Liver (tissue), 9 donors: Measurements from ENCODE around the gene EHF. TPM values are rescaled to one million over a fixed set of nuclear protein-coding genes. Genes with fewer than 3 reads are reported as not detected.

Experiments
- DNase-seq: peaks from one replicate; pipeline ENCODE4 v3.0.0-alpha.2; 2017; ENCODE audit warnings: low spot score
- H3K27ac ChIP-seq, 2 donors: one replicate each; pipeline ENCODE4 v1.7.0; 2013; ENCODE audit warnings: inconsistent platforms in 2 of 2, low read length in 2 of 2, control low read depth in 1 of 2, low read depth in 1 of 2, mild to moderate bottlenecking in 1 of 2
- H3K27me3 ChIP-seq, 4 donors: one replicate each; pipeline versions ENCODE4 v1.6.1 to v1.7.0; 2013; ENCODE audit warnings: low read length in 3 of 4, inconsistent platforms in 1 of 4, mild to moderate bottlenecking in 1 of 4, moderate library complexity in 1 of 4; ENCODE audit not compliant: control insufficient read depth in 4 of 4, insufficient read depth in 4 of 4
- H3K36me3 ChIP-seq, 4 donors: one replicate each; pipeline versions ENCODE4 v1.6.1 to v1.7.0; 2013; ENCODE audit warnings: low read length in 3 of 4, mild to moderate bottlenecking in 3 of 4, low read depth in 1 of 4, moderate library complexity in 1 of 4; ENCODE audit not compliant: control insufficient read depth in 4 of 4, insufficient read depth in 3 of 4
- H3K4me1 ChIP-seq, 4 donors: one replicate each; pipeline versions ENCODE4 v1.6.1 to v1.7.0; 2013; ENCODE audit warnings: low read length in 3 of 4, mild to moderate bottlenecking in 3 of 4, moderate library complexity in 1 of 4; ENCODE audit not compliant: control insufficient read depth in 4 of 4, insufficient read depth in 4 of 4
- H3K4me3 ChIP-seq, 3 donors: one replicate each; pipeline versions ENCODE4 v1.6.1 to v1.7.0; 2013; ENCODE audit warnings: low read length in 3 of 3, control low read depth in 1 of 3, low read depth in 1 of 3, mild to moderate bottlenecking in 1 of 3
- H3K9ac ChIP-seq, 2 donors: one replicate each; pipeline ENCODE4 v1.7.0; 2013; ENCODE audit warnings: low read length in 2 of 2, mild to moderate bottlenecking in 2 of 2, moderate library complexity in 2 of 2, control low read depth in 1 of 2, low read depth in 1 of 2
- H3K9me3 ChIP-seq, 4 donors: one replicate each; pipeline versions ENCODE4 v1.6.1 to v1.7.0; 2013; ENCODE audit warnings: low read length in 3 of 4; ENCODE audit not compliant: control insufficient read depth in 4 of 4
- EGR1 ChIP-seq, 2 donors: IDR thresholded peaks; 2 replicates each; pipeline ENCODE4 v1.6.1; 2016 to 2018; ENCODE audit warnings: antibody characterized with exemption in 2 of 2, low read depth in 2 of 2
- FOXA2 ChIP-seq: IDR thresholded peaks from 2 replicates; pipeline ENCODE4 v1.6.1; 2016; ENCODE audit warnings: antibody characterized with exemption
- GABPA ChIP-seq, 2 donors: IDR thresholded peaks in 1 of 2; conservative IDR thresholded peaks in 1 of 2; 2 replicates each; pipeline ENCODE4 v1.6.1; 2016; ENCODE audit warnings: antibody characterized with exemption in 2 of 2, mild to moderate bottlenecking in 1 of 2, moderate library complexity in 1 of 2
- HNF4A ChIP-seq, 2 donors: conservative IDR thresholded peaks; 2 replicates each; pipeline ENCODE4 v1.6.1; 2016; ENCODE audit warnings: antibody characterized with exemption in 2 of 2, mild to moderate bottlenecking in 2 of 2
- HNF4G ChIP-seq: IDR thresholded peaks from 2 replicates; pipeline ENCODE4 v1.6.1; 2016; ENCODE audit warnings: antibody characterized with exemption
- NR2F2 ChIP-seq: IDR thresholded peaks from 2 replicates; pipeline ENCODE4 v1.6.1; 2016; ENCODE audit warnings: antibody characterized with exemption
- RAD21 ChIP-seq, 2 donors: IDR thresholded peaks; 2 replicates each; pipeline ENCODE4 v1.6.1; 2016; ENCODE audit warnings: antibody characterized with exemption in 2 of 2, mild to moderate bottlenecking in 2 of 2
- SP1 ChIP-seq: IDR thresholded peaks from 2 replicates; pipeline ENCODE4 v1.6.1; 2018; ENCODE audit warnings: antibody characterized with exemption, mild to moderate bottlenecking
- TAF1 ChIP-seq: conservative IDR thresholded peaks from 2 replicates; pipeline ENCODE4 v1.6.1; 2016; ENCODE audit warnings: antibody characterized with exemption, mild to moderate bottlenecking
- YY1 ChIP-seq: IDR thresholded peaks from 2 replicates; pipeline ENCODE4 v1.6.1; 2016; ENCODE audit warnings: antibody characterized with exemption, mild to moderate bottlenecking
- WGBS: extraction: QIAGEN DNeasy Blood & Tissue Kit; methylation state at CpG from one replicate; pipeline ENCODE4 v1.1.7; 2013; 5-methylcytosine and 5-hydroxymethylcytosine counted together
- polyA plus RNA-seq, 2 donors: library from polyadenylated mRNA; stranded (reverse) in 1 of 2; unstranded in 1 of 2; fragments of 200-250 nt in 1 of 2; fragments of >200 nt in 1 of 2; fragmentation: Nextera tagmentation in 1 of 2; extraction: Ambion mirVana in 1 of 2; gene quantifications; one replicate each; pipeline versions ENCODE4 v1.2.1 to v1.2.3, GENCODE V29; 2013 to 2015
- total RNA-seq, 2 donors: library from RNA; depleted of rRNA; stranded (reverse); fragments of >200 nt; gene quantifications; one replicate each; pipeline ENCODE4 v1.2.3, GENCODE V29; 2014
- TF ChIP-seq, protein P1 (sequence below): IDR thresholded peaks from 2 replicates; pipeline ENCODE4 v1.6.1; 2016; ENCODE audit warnings: antibody characterized with exemption
- TF ChIP-seq, protein P2 (sequence below): fragments of 150-350 bp; IDR thresholded peaks from 2 replicates; pipeline ENCODE4 v1.5.1; 2017; ENCODE audit warnings: improper control_type of control experiment, low read depth, low read length; ENCODE audit not compliant: missing input control
- TF ChIP-seq, protein P3 (sequence below): IDR thresholded peaks from 2 replicates; pipeline ENCODE4 v1.6.1; 2016; ENCODE audit warnings: antibody characterized with exemption
- TF ChIP-seq, protein P4 (sequence below): IDR thresholded peaks from 2 replicates; pipeline ENCODE4 v1.6.1; 2016; ENCODE audit warnings: antibody characterized with exemption
- TF ChIP-seq, protein P5 (sequence below): IDR thresholded peaks from 2 replicates; pipeline ENCODE4 v1.6.1; 2016; ENCODE audit warnings: antibody characterized with exemption, mild to moderate bottlenecking
- donor health status: healthy.
- donor health status: healthy.
- donor health status: healthy.
- donor health status: healthy.
- donor health status: healthy.

The EHF gene
- total and polyA plus RNA-seq, 4 donors: 0.85 to 5.9 (median 2.6) TPM

DNA sequence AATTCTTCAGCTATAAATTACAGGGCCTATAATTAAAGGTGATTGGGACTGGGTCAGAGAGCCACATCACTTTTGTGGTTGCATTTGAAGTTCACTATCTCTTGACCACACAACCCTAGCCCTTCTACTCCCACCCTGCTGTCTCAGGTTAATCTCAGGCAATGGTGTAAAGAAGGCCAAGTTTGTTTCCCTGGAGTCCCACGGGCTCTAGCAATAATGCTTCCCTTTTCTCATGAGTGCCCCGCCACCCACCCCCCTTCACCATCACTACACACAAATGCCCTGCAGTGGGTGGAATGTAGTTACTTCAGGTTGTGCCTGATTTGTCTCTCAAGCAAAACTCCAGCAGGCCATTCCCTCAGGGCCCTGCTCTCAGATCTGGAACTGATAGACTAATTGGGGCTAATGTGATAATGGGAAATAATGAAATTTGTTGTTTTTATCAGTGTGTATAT is 1.8 kb upstream of the EHF start (continued):
- TF ChIP-seq, protein P1, sequence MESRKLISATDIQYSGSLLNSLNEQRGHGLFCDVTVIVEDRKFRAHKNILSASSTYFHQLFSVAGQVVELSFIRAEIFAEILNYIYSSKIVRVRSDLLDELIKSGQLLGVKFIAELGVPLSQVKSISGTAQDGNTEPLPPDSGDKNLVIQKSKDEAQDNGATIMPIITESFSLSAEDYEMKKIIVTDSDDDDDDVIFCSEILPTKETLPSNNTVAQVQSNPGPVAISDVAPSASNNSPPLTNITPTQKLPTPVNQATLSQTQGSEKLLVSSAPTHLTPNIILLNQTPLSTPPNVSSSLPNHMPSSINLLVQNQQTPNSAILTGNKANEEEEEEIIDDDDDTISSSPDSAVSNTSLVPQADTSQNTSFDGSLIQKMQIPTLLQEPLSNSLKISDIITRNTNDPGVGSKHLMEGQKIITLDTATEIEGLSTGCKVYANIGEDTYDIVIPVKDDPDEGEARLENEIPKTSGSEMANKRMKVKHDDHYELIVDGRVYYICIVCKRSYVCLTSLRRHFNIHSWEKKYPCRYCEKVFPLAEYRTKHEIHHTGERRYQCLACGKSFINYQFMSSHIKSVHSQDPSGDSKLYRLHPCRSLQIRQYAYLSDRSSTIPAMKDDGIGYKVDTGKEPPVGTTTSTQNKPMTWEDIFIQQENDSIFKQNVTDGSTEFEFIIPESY: no peak
- TF ChIP-seq FOXA2 (no peak), HNF4A (conservative IDR thresholded peaks at IDR 0.05) (no peak), SP1 (no peak), GABPA (IDR thresholded peaks at IDR 0.05 in 1 of 2, conservative IDR thresholded peaks at IDR 0.05 in 1 of 2) (no peak)
- TF ChIP-seq, protein P2, sequence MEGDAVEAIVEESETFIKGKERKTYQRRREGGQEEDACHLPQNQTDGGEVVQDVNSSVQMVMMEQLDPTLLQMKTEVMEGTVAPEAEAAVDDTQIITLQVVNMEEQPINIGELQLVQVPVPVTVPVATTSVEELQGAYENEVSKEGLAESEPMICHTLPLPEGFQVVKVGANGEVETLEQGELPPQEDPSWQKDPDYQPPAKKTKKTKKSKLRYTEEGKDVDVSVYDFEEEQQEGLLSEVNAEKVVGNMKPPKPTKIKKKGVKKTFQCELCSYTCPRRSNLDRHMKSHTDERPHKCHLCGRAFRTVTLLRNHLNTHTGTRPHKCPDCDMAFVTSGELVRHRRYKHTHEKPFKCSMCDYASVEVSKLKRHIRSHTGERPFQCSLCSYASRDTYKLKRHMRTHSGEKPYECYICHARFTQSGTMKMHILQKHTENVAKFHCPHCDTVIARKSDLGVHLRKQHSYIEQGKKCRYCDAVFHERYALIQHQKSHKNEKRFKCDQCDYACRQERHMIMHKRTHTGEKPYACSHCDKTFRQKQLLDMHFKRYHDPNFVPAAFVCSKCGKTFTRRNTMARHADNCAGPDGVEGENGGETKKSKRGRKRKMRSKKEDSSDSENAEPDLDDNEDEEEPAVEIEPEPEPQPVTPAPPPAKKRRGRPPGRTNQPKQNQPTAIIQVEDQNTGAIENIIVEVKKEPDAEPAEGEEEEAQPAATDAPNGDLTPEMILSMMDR: no peak
- TF ChIP-seq, protein P3, sequence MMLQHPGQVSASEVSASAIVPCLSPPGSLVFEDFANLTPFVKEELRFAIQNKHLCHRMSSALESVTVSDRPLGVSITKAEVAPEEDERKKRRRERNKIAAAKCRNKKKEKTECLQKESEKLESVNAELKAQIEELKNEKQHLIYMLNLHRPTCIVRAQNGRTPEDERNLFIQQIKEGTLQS: no peak

DNA sequence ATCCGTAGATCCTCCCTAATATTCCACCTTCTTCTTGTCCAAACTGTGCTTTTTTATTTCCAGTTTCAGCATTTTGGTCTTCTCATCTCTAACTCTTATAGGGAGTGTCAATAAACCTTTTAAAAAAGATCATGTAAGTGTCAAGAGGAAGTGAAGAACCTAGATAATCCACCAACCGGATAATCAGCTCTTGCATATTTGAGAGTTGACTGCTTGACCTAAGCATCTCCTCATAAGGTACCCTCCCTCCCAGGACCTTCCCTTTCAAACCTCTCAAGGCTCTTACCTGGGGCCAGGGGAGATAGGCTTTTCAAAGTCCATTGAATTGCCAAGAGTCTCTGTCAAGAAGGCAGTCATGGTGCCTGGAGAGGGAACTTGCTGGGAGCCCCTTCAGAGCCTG is 691 bp upstream of the EHF start:
- Histone ChIP-seq H3K4me1 (no peaks in the 10 kb centered on the region), H3K4me3 (no peak overlapping the region), H3K27me3 (no peaks in the 10 kb centered on the region), H3K9ac (no peak overlapping the region), H3K9me3 (no peaks in the 10 kb centered on the region), H3K27ac (no peak overlapping the region), H3K36me3 (no peaks in the 10 kb centered on the region)
- TF ChIP-seq, protein P4, sequence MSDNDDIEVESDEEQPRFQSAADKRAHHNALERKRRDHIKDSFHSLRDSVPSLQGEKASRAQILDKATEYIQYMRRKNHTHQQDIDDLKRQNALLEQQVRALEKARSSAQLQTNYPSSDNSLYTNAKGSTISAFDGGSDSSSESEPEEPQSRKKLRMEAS: no peak
- TF ChIP-seq GABPA (IDR thresholded peaks at IDR 0.05 in 1 of 2, conservative IDR thresholded peaks at IDR 0.05 in 1 of 2): no peak
- no peak for TF ChIP-seq HNF4G
- no peak for TF ChIP-seq NR2F2
- no peak for TF ChIP-seq TAF1
- TF ChIP-seq HNF4A (conservative IDR thresholded peaks at IDR 0.05): no peak
- TF ChIP-seq RAD21 (IDR thresholded peaks at IDR 0.05): no peak
- TF ChIP-seq, protein P5, sequence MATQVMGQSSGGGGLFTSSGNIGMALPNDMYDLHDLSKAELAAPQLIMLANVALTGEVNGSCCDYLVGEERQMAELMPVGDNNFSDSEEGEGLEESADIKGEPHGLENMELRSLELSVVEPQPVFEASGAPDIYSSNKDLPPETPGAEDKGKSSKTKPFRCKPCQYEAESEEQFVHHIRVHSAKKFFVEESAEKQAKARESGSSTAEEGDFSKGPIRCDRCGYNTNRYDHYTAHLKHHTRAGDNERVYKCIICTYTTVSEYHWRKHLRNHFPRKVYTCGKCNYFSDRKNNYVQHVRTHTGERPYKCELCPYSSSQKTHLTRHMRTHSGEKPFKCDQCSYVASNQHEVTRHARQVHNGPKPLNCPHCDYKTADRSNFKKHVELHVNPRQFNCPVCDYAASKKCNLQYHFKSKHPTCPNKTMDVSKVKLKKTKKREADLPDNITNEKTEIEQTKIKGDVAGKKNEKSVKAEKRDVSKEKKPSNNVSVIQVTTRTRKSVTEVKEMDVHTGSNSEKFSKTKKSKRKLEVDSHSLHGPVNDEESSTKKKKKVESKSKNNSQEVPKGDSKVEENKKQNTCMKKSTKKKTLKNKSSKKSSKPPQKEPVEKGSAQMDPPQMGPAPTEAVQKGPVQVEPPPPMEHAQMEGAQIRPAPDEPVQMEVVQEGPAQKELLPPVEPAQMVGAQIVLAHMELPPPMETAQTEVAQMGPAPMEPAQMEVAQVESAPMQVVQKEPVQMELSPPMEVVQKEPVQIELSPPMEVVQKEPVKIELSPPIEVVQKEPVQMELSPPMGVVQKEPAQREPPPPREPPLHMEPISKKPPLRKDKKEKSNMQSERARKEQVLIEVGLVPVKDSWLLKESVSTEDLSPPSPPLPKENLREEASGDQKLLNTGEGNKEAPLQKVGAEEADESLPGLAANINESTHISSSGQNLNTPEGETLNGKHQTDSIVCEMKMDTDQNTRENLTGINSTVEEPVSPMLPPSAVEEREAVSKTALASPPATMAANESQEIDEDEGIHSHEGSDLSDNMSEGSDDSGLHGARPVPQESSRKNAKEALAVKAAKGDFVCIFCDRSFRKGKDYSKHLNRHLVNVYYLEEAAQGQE: no peak
- TF ChIP-seq YY1: no peak
- no peak for TF ChIP-seq EGR1 (IDR thresholded peaks at IDR 0.05; ENCODE audit: low read depth in 2 of 2)
- no peak for DNase-seq
- WGBS: 78% methylated on average over 2 of the region's 2 CpGs
